ENCODE measurements around the gene PAXX. TPM values are rescaled to one million over a fixed set of nuclear protein-coding genes. Genes with fewer than 3 reads are reported as not detected.
A peak's percentile ranks its signal among the peaks of the same experiment; 100 is the strongest.
"Not testable (repeated sequence)": the region's sequence is repeated elsewhere in the genome, so short reads cannot be mapped to it uniquely, and the experiment has no call there.

PAXX gene
- total RNA-seq, 2 donors from 2014 or later = 49.9 to 57.3 TPM

DNA sequence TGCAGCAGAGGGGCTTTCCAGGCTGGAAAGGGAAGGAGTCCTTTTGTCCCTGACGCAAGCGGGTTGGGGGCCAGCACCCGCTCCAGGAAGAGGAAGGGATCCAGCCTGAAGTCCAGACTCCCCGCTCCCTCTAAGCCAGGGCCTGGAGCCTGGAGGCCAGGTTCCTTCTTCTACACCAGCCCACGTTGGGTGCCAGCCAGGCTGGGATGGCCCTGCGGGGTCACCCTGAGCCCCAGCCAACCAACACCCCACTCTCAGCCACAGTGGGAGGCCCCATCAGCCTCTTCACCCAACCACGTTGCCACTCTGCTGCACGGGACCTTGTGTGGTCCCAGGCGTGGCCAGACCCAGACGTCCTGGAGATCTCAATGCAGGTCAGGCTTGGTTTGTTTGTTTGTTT, 40.6 kb downstream of the PAXX start:
- DNase-seq (ENCODE audit: low spot score) (no peak), ATAC-seq (ENCODE audit: insufficient number of reproducible peaks, low FRiP score, low read depth) (no peak)
- TF ChIP-seq, protein P1, sequence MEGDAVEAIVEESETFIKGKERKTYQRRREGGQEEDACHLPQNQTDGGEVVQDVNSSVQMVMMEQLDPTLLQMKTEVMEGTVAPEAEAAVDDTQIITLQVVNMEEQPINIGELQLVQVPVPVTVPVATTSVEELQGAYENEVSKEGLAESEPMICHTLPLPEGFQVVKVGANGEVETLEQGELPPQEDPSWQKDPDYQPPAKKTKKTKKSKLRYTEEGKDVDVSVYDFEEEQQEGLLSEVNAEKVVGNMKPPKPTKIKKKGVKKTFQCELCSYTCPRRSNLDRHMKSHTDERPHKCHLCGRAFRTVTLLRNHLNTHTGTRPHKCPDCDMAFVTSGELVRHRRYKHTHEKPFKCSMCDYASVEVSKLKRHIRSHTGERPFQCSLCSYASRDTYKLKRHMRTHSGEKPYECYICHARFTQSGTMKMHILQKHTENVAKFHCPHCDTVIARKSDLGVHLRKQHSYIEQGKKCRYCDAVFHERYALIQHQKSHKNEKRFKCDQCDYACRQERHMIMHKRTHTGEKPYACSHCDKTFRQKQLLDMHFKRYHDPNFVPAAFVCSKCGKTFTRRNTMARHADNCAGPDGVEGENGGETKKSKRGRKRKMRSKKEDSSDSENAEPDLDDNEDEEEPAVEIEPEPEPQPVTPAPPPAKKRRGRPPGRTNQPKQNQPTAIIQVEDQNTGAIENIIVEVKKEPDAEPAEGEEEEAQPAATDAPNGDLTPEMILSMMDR (IDR thresholded peaks at IDR 0.05) = no peak
- Histone ChIP-seq H3K9me3 (no peaks in the 10 kb centered on the region), H3K4me1 (ENCODE audit: control insufficient read depth in 1 of 2, low read depth in 2 of 2) (peaks cover 12 to 13% of the 10 kb centered on the region in 2 donors), H3K27me3 (replicated peaks; ENCODE audit: insufficient read depth) (no peaks in the 10 kb centered on the region), H3K36me3 (no peaks in the 10 kb centered on the region), H3K27ac (no peak overlapping the region), H3K4me3 (peak overlapping the region; percentile 52)

DNA sequence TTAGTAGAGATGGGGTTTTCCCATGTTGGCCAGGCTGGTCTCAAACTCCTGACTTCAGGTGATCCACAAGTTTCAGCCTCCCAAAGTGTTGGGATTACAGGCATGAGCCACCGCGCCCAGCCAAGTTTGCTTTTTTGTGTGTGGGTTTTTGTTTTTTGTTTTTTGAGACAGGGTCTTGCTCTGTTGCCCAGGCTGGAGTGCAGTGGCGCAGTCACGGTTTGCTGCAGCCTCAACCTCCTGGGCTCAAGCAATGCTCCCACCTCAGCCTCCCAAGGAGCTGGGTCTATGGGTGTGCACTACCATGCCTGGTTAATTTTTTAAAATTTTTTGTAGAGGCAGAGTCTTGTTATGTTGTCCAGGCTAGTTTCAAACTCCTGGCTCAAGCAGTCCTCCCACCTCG, 41.3 kb downstream of the PAXX start:
- H3K4me1 ChIP-seq (ENCODE audit: control insufficient read depth in 1 of 2, low read depth in 2 of 2) = peaks cover 10 to 11% of the 10 kb centered on the region in 2 donors
- H3K36me3 ChIP-seq; H3K27ac ChIP-seq; DNase-seq (ENCODE audit: low spot score); H3K9me3 ChIP-seq; ATAC-seq (ENCODE audit: insufficient number of reproducible peaks, low FRiP score, low read depth); H3K27me3 ChIP-seq (replicated peaks; ENCODE audit: insufficient read depth): not testable (repeated sequence)
- peak overlapping the region; percentile 52 for H3K4me3 ChIP-seq

DNA sequence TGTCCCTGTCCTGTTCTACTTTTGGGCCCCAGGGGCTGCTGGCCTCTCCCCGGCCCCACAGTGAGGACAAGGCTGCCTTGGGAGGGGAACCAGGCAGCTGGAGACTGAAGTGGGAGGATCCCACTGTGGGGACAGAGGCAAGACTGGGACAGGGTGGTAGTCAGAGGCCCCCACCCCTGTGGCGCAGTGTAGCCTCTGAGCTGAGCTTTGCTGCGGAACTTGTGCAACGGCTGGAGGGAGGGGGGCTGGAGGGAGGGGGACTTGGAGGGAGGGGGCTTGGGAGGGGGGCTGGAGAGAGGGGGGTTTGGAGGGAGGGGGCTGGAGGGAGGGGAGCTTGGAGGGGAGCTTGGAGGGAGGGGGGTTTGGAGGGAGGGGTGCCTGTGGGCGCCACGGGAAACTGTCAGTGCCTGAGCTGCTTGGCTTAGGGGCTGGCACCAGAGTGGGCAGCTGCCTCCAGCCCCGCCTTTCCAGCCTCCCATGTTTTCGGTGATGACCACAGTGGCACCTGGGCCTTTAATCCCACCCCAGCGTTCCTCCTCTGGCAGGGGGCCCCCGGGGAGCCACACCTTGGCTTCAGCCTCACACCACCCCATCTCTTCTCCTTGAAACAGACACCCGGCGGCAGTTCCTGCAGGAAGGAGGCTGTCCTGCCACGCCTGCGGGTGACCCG, 42.0 kb downstream of the PAXX start:
- peaks cover 3 to 4% of the 10 kb centered on the region in 2 donors for H3K4me1 ChIP-seq (ENCODE audit: control insufficient read depth in 1 of 2, low read depth in 2 of 2)
- peak overlapping the region; percentile 52 for H3K4me3 ChIP-seq
- no peaks in the 10 kb centered on the region for H3K9me3 ChIP-seq
- peaks cover 2% of the 10 kb centered on the region for H3K36me3 ChIP-seq
- H3K27me3 ChIP-seq (replicated peaks; ENCODE audit: insufficient read depth) = no peaks in the 10 kb centered on the region
- DNase-seq (ENCODE audit: low spot score) (no peak), ATAC-seq (ENCODE audit: insufficient number of reproducible peaks, low FRiP score, low read depth) (no peak)
- TF ChIP-seq, protein P1 (IDR thresholded peaks at IDR 0.05) = no peak
- H3K27ac ChIP-seq = no peak overlapping the region

DNA sequence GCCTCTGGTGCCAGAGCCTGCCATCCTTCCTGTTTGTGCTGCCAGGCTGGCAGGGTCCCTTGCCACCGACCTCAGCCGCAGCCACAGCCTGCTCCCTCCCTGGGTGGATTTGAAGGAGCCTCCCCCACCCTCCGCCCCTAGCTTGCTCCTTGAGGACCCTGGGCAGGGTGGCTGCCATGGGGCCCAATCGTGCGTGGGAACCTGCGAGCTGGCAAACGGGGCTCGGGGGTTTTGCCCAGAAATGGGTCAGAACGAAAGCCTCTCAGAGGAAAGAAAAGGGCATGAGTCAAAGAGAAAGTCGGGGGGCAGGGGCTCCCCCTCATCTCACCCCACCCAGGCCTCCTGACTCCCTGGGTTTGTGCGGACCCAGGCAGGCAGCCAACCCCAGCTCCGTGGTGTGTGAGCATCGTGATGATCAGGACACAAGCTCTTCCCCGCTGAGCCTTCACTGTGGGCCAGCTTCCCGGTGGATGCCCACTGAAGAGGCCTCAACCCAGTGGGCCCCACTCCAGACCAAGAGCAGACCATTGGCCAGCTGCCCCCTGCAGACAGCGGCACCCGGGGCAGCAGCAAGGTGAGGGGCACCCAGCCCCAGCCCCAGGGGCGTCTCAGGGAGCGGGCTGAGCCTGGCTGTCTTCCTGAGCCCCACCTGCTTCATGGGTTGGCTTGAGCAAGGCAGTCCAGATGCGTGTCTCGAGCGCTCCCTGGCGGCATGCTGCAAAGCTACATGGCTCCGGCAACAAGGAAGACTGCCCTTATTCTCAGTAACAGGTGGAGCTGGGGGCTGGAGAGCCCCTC, 42.7 kb downstream of the PAXX start:
- Histone ChIP-seq H3K9me3 (no peaks in the 10 kb centered on the region), H3K4me3 (no peak overlapping the region), H3K4me1 (ENCODE audit: control insufficient read depth in 1 of 2, low read depth in 2 of 2) (no peaks in the 10 kb centered on the region), H3K27me3 (replicated peaks; ENCODE audit: insufficient read depth) (no peaks in the 10 kb centered on the region), H3K27ac (no peak overlapping the region), H3K36me3 (peaks cover 9% of the 10 kb centered on the region)
- ATAC-seq (ENCODE audit: insufficient number of reproducible peaks, low FRiP score, low read depth) = no peak
- TF ChIP-seq, protein P1 (IDR thresholded peaks at IDR 0.05) = peak; percentile 89
- no peak for DNase-seq (ENCODE audit: low spot score)

DNA sequence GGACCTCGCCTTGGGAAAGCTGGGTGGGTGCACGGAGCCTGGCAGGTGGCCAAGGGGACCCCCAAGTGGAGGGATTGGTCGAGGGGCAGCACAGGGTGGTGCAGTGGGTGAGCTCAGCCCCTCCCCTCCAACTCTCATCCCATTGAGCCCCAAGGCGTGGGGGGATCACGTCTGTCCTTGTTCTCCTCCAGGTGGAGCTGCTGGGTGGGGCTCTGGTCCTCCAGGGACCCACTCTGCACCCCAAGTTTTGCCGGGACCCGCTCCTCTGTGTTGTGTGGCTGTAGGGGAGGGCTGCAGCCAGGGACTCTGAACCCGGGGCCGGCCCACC, 43.2 kb downstream of the PAXX start:
- ATAC-seq (ENCODE audit: insufficient number of reproducible peaks, low FRiP score, low read depth) = no peak
- TF ChIP-seq, protein P1 (IDR thresholded peaks at IDR 0.05) = no peak
- DNase-seq (ENCODE audit: low spot score) = no peak
- Histone ChIP-seq H3K4me1 (ENCODE audit: control insufficient read depth in 1 of 2, low read depth in 2 of 2) (no peaks in the 10 kb centered on the region), H3K27ac (no peak overlapping the region), H3K9me3 (no peaks in the 10 kb centered on the region), H3K27me3 (replicated peaks; ENCODE audit: insufficient read depth) (no peaks in the 10 kb centered on the region), H3K4me3 (no peak overlapping the region), H3K36me3 (peaks cover 10% of the 10 kb centered on the region)
